Lower lobe of right lung (tissue), 2 donors: ENCODE measurements around the gene SEC31A. TPM values are rescaled to one million over a fixed set of nuclear protein-coding genes. Genes with fewer than 3 reads are reported as not detected.
"Not testable (repeated sequence)": the region's sequence is repeated elsewhere in the genome, so short reads cannot be mapped to it uniquely, and the experiment has no call there.

Experiments
- ATAC-seq, 2 donors: fragments of 200-7000 bp; cut with Tn5 transposase; one replicate each; pipeline ENCODE4 v1.9.1; 2020 to 2022; ENCODE audit warnings: mild to moderate bottlenecking in 2 of 2, moderate library complexity in 2 of 2
- DNase-seq: peaks from one replicate; pipeline ENCODE4 v3.0.0-alpha.2; 2020
- H3K27ac ChIP-seq: fragments of 200-600 bp; one replicate; pipeline ENCODE4 v1.8.0; 2022
- H3K27me3 ChIP-seq: fragments of 200-600 bp; one replicate; pipeline ENCODE4 v1.8.0; 2022; ENCODE audit warnings: low read depth
- H3K36me3 ChIP-seq: fragments of 200-600 bp; one replicate; pipeline ENCODE4 v1.8.0; 2022; ENCODE audit warnings: mild to moderate bottlenecking
- H3K4me1 ChIP-seq: fragments of 200-600 bp; one replicate; pipeline ENCODE4 v1.8.0; 2022
- H3K4me3 ChIP-seq: fragments of 200-600 bp; one replicate; pipeline ENCODE4 v1.8.0; 2022; ENCODE audit warnings: mild to moderate bottlenecking
- H3K9me3 ChIP-seq: fragments of 200-600 bp; one replicate; pipeline ENCODE4 v1.8.0; 2022
- intact Hi-C: fragments of 100-400 bp; cut with DNase I; formaldehyde crosslinking; loops from one replicate; pipeline ENCODE4 v1.11.0; 2022
- total RNA-seq: library from RNA; stranded (reverse); fragmentation: NEBNext Ultra II Directional; extraction: Animal tissue kit (Norgen Biotek cat#: 25700); gene quantifications from one replicate; pipeline ENCODE4 v1.2.1, GENCODE V29; 2021
- TF ChIP-seq, protein P1 (sequence below): fragments of 200-600 bp; IDR thresholded peaks from one replicate; pipeline ENCODE4 v1.8.0; 2022; ENCODE audit warnings: antibody characterized with exemption, mild to moderate bottlenecking
- donor health status: DM: no; HTN: yes; CAD: no; lungs with severe emphysema.

SEC31A gene
- total RNA-seq, 1 donor from 2014 or later: 183 TPM

DNA sequence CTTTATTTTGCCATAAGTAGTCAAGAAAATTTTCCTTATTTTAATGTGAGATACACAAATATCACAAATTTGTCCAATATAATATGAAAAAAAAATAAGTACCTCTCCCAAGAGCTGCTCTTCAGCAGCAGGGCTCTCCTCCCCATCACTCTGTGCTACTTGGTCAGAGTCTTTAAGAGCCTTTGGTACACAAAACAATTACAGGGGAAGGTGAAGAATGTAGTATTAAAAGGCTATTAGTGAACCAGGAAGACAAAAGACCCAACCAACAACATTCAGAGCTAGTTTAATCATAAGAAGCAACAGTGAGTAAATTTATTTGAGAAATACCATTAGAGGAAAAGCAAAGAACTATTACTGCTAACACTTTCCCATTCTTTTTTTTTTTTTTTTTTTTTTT lies 29.4 kb downstream of the SEC31A start:
- ATAC-seq: no peak
- TF ChIP-seq, protein P1, sequence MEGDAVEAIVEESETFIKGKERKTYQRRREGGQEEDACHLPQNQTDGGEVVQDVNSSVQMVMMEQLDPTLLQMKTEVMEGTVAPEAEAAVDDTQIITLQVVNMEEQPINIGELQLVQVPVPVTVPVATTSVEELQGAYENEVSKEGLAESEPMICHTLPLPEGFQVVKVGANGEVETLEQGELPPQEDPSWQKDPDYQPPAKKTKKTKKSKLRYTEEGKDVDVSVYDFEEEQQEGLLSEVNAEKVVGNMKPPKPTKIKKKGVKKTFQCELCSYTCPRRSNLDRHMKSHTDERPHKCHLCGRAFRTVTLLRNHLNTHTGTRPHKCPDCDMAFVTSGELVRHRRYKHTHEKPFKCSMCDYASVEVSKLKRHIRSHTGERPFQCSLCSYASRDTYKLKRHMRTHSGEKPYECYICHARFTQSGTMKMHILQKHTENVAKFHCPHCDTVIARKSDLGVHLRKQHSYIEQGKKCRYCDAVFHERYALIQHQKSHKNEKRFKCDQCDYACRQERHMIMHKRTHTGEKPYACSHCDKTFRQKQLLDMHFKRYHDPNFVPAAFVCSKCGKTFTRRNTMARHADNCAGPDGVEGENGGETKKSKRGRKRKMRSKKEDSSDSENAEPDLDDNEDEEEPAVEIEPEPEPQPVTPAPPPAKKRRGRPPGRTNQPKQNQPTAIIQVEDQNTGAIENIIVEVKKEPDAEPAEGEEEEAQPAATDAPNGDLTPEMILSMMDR: no peak
- Histone ChIP-seq H3K27me3 (no peaks in the 10 kb centered on the region), H3K36me3 (peaks cover 84% of the 10 kb centered on the region), H3K4me1 (peaks cover 10% of the 10 kb centered on the region), H3K27ac (no peak overlapping the region), H3K9me3 (no peaks in the 10 kb centered on the region), H3K4me3 (no peak overlapping the region)
- intact Hi-C loops: no loop called here
- DNase-seq: no peak

DNA sequence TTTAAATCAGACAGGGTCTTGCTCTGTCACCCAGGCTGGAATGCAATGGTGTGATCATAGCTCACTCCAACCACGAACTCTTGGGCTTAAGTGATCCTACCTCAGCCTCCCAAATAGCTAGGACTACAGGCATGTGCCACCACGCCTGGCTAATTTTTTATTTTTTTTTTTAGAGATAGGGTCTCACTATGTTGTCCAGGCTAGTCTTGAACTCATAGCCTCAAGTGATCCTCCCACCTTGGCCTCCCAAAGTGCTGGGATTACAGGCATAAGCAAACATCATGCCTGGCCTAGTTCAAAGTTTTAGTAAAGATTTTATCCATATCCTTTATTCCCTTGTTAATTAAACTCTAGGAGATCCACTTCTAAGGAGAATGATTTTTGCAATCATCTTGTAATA lies 30.5 kb downstream of the SEC31A start:
- intact Hi-C loops, ATAC-seq, H3K9me3 ChIP-seq, DNase-seq, H3K27me3 ChIP-seq, H3K27ac ChIP-seq, H3K4me3 ChIP-seq, H3K4me1 ChIP-seq: not testable (repeated sequence)
- H3K36me3 ChIP-seq: peaks cover 88% of the 10 kb centered on the region

DNA sequence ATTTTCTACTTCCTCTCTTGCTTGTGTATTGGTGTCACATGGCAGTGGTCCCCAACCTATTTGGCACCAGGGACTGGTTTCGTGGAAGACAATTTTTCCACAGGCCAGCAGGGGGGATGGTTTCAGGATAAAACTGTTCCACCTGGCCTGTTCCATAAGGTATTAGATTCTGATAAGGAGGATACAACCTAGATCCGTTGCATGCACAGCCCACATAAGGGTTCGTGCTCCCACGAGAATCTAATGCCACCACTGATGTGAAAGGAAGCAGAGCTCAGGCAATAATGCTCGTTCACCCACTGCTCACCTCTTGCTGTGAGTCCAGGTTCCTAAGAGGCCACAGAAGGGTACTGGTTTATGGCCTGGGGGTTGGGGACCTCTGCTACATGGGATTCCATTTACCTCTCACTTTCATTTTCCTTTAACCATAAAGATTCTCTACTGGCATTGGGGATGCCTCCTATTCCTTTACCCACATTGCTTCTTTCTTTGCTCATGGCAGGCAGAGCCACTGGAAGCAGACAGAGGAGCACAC lies 38.1 kb downstream of the SEC31A start:
- no peak overlapping the region for H3K4me3 ChIP-seq
- H3K9me3 ChIP-seq: no peaks in the 10 kb centered on the region
- no peaks in the 10 kb centered on the region for H3K27me3 ChIP-seq
- DNase-seq (no peak), ATAC-seq (no peak)
- TF ChIP-seq, protein P1: no peak
- H3K36me3 ChIP-seq: peaks cover 100% of the 10 kb centered on the region
- no peaks in the 10 kb centered on the region for H3K4me1 ChIP-seq
- no peak overlapping the region for H3K27ac ChIP-seq
- intact Hi-C loops: no loop called here

DNA sequence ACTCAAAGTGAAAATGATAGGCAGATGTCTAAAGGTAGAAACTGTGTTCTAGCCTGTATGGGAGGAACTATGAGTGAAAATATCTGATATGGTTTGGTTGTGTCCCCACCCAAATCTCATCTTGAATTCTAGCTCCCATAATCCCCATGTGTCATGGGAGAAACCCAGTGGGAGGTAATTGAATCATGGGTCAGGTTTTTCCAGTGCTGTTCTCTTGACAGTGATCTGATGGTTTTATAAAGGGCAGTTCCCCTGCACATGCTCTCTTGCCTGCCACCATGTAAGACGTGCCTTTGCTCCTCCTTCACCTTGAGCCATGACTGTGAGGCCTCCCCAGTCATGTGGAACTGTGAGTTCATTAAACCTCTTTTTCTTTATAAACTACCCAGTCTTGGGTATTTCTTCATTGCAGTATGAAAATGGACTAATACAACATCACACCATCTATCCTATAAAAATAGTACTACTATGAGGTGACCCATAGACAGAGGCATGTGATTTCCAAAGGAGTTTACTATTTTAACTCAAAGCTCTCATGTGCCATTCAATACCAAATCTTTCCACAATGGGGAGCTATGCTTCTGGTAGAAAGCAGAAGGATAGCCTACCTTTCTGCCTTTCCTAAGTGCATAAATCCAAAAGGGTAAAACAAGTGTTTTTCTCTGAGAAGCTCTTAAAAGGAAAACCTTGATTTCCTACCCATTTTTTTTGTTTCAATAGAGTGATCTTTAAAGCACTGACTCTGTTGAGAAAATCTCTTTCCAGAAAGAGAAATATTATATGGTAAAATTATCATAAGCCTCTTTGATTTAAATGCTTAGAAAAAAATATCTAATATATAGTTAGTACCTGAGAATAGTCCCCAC lies 38.8 kb downstream of the SEC31A start:
- TF ChIP-seq, protein P1: peak; percentile 39
- no peak for ATAC-seq
- Histone ChIP-seq H3K36me3 (peaks cover 100% of the 10 kb centered on the region), H3K27ac (no peak overlapping the region), H3K9me3 (no peaks in the 10 kb centered on the region), H3K27me3 (no peaks in the 10 kb centered on the region), H3K4me1 (no peaks in the 10 kb centered on the region), H3K4me3 (no peak overlapping the region)
- DNase-seq: no peak
- intact Hi-C loops: no loop called here

DNA sequence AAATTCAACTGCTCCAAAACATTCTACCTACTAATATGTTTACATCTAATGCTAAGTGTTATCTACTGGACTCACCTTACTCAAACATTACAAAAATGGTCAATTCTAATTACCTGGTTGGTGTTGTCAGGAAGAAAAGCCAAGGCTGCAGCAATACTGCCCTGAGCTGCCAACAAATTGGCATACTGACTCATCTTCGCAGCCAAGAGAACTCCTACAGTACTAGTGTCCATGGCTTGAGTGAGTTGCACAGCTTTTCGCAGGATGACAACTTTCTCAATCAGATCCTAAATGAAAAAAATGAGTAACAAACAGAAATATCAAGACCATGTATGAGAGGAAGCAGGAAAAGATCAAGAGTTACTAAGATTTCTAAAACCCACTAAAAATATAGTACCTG lies 39.6 kb downstream of the SEC31A start:
- peaks cover 100% of the 10 kb centered on the region for H3K36me3 ChIP-seq
- no peak overlapping the region for H3K4me3 ChIP-seq
- no peaks in the 10 kb centered on the region for H3K9me3 ChIP-seq
- no peak for ATAC-seq
- no peak overlapping the region for H3K27ac ChIP-seq
- H3K27me3 ChIP-seq: no peaks in the 10 kb centered on the region
- TF ChIP-seq, protein P1: no peak
- intact Hi-C loops: no loop called here
- no peaks in the 10 kb centered on the region for H3K4me1 ChIP-seq
- DNase-seq: no peak

DNA sequence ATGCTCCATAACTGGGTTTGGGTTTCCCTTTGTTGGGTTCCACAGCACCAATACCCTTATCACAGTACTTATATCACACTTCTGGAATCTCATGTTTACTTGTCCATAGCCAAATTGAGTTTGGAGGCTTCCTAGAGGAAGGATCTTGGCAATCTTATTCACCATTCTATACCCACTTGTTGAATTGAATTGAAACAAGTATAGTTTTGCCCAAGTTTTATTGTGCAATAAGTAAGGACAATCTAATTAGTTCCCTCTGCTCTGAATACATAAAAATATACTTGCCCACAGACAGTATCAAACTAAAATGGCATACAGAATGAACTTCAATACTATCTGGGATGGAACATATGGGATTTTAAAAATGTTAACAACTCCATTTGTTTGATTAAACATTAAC lies 40.3 kb downstream of the SEC31A start:
- Histone ChIP-seq H3K36me3 (peaks cover 100% of the 10 kb centered on the region), H3K4me1 (no peaks in the 10 kb centered on the region), H3K9me3 (no peaks in the 10 kb centered on the region), H3K4me3 (no peak overlapping the region), H3K27ac (no peak overlapping the region), H3K27me3 (no peaks in the 10 kb centered on the region)
- DNase-seq (no peak), ATAC-seq (no peak)
- TF ChIP-seq, protein P1: no peak
- intact Hi-C loops: no loop called here
